Stimulated activated CD8-positive, alpha-beta memory T cell treated with anti-CD3 and anti-CD28 coated beads, Interleukin-15, amount 100 ng/mL, for 1 hour (primary cell): ENCODE results near the gene ZNF506.
"Not testable (repeated sequence)": the region's sequence is repeated elsewhere in the genome, so short reads cannot be mapped to it uniquely, and the experiment has no call there.

Source experiments
- DNase-seq: peaks from one replicate; pipeline ENCODE4 v3.0.0-alpha.2; 2020; ENCODE audit warnings: low read depth

The ZNF506 gene

DNA sequence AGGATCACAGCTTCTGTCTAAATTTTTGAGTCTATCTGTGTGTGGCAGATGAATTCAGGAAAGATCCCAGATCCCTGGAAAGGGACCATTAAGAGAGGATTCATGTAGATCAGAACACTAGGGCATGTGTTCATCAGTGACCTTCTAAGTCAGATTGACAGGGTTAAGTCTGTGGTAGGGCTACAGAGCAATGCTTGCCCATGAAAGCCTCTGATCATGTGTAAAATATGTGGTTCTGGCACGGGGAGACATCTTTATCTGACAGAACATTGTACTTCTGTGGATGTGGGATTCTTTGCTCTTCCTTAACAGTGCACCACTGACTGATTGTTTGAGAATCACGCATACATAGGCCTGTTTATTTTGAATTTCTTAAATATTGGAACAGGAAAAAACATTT is 42.9 kb downstream of the ZNF506 start:
- no peak for DNase-seq

- DNase-seq: no peak
These were observed 43.9 kb downstream of the ZNF506 start for GRCh38 chr19:19777692-19778091.

DNA sequence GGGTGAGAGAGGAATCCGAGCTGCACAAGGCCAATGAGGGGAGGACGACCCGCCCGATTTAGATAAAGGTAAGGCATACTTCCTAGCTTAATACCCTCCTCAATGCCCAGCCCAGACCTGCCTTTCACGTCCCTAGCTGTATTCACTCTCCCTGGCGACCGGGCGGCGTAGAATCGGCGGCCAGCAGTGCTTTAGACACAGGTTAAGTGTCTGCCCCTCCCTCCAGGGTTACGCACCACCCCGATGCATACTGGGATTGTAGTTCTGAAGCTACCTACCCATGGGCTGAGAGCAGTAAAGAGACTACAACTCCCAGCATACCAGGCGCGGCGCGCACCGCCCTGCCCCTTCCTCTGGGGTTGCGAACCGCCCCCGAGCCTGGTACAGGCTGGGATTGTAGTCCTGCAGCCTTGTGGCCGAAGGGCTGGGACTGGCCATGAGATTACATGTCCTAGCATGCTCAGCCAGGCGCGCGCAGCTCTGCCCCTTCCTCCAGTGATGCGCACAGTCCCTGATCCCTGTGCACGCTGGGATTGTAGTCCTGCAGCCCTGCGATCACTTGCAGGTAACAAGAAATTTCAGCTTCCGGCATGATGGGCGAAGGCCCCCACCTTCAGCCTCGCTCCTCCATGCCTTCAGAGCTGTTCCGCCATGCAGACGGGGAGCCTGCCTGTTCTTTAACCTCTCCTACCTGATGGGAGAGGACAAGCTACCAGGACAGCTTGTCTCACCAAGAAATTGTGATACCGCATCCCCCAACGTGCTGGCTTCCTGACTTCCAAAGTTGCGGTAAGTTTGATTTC is 45.1 kb downstream of the ZNF506 start:
- DNase-seq: peak; percentile 79

GRCh38 chr19:19775891-19776205 is 45.7 kb downstream of the ZNF506 start:
- DNase-seq: no peak

GRCh38 chr19:19774354-19775033 is 47.1 kb downstream of the ZNF506 start:
- DNase-seq: no peak

GRCh38 chr19:19771963-19772362 is 49.6 kb downstream of the ZNF506 start:
- DNase-seq: not testable (repeated sequence)

DNA sequence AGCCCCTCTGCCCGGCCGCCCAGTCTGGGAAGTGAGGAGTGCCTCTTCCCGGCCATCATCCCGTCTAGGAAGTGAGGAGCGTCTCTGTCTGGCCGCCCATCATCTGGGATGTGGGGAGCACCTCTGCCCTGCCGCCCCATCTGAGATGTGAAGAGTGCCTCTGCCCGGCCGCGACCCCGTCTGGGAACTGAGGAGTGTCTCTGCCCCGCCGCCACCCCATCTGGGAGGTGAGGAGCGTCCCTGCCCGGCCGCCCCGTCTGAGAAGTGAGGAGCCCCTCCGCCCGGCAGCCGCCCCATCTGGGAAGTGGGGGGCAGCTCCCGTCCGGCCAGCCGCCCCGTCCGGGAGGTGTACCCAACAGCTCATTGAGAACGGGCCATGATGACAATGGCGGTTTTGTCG is 51.6 kb downstream of the ZNF506 start:
- DNase-seq: not testable (repeated sequence)

DNA sequence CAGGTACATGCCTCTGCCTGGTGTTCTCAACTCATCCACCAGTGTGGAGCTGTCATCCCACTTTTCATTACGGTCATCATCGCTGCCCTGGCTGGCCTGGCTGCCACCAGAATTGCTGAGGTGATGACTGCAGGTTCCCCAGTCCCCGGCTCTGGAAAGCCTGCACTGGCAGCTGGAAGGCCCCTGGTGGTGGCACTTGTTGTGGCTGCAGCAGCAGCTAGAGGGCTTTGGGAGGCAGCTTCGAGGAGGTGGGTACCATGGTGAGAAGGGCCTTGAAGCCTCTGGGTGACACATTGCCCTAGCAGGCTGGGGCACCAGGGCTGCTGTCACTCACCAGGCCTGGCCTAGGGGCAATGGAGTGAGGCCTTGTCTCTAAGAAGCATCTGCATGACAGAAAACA is 63.4 kb downstream of the ZNF506 start:
- DNase-seq: no peak

- DNase-seq: no peak
These were observed 68.7 kb downstream of the ZNF506 start for GRCh38 chr19:19752760-19753403.

DNA sequence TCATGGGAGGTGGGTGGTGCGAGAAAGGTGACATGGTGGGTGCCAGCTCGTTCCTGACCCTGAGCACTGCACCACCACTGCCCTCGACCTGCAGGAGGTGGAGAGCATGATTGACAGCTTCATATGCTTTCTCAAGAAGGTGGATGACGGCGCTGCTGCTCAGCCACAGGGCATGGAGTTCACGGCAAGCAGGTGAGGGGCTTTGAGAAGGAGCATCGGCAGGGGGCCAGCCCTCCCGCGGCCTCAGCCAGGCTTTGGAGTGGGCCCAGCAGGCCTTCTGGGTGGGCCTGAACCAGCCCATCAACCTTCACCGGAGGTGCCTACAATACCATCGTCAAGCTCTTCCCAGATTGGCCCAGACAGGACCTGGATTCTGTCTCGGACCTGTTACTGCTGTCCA is 69.7 kb downstream of the ZNF506 start:
- DNase-seq: no peak

- no peak for DNase-seq
These were observed 70.4 kb downstream of the ZNF506 start for GRCh38 chr19:19750842-19751790.

DNA sequence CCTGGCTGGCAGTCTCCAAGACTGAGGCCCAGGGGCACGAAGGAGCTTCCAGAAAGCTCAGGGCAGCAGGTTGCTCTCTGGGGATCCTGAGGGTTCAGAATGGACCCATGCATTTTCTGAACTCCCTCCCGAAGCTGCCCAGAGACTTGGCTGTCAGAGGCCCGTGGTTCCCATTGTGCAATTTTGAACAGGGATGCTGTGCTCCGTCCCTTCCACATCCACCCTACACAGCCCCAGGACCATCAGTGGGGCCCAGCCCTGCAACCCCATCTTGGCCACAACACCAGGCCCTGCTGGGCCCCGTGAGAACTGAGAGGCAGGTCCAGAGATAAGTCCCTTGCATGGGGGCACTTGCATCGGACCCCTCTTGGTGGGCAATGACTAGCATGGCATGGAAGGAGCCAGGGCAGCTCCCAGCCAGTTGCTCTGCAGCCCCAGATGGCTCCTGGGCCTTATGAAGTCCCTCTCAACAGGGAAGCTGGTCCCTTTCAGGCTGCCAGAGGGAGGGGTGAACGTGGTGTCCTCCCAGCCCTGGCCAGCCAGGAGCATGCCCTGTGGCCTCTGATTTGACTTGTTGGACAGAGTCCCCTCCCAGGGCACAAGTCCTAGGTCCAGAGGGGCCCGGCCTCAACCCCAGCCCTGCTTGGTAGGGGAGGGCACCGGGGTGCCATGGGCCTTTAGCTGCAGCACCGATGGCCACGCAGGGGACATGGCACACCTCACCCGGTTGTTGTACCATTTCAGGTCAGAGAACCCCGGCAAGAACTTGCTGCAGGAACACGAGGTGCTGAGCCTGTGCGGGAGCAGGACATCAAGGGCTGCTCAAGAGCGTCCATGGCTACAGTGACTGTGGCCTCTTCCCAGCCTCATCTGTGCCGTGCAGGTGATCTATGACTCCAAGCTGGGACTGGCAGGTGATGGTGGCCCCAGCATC is 71.4 kb downstream of the ZNF506 start:
- no peak for DNase-seq

- DNase-seq: no peak
These were observed 72.2 kb downstream of the ZNF506 start for GRCh38 chr19:19749117-19749907.

GRCh38 chr19:19748249-19748938 is 73.2 kb downstream of the ZNF506 start:
- no peak for DNase-seq

DNA sequence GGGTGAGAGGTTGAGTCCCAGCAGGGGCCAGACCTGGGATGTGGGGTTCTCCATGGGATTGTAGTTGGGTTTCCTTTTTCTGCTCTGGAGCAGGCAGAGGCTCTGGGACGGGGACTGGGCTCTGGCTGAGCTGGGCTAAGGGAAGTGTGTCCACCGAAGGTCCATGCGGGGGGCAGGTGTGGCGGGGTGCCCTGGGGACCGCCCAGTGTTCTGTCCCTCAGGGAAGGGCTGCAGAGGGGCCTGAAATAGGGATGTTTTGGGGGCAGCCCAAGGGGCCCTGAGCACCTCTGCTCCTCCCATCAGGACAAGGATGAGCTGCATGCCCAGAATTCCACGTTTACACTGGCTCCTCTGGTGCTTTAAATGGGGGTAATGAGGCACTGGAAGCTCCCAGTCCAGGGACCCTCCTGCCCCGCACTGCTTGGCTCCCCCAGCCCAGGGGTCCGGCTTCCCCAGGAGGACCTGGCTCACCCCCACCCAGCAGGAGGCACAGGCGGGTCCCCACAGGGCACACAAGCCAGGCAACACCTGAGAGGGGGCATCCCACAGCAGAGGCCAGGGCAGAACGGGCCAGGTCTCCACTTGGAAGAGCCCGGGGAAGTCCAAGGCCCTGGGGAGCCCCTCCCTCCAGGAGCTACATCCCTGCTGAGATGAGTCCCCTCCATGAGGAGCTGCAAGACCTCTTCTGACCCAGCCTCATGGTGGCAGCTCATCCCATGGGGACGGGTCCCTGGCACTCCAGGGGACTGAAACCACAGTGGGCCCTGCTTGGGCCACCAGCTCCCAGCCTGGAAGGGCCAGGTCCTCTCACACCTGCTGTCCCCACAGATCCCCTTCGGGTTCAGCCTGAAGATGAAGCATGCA is 74.0 kb downstream of the ZNF506 start:
- no peak for DNase-seq

DNA sequence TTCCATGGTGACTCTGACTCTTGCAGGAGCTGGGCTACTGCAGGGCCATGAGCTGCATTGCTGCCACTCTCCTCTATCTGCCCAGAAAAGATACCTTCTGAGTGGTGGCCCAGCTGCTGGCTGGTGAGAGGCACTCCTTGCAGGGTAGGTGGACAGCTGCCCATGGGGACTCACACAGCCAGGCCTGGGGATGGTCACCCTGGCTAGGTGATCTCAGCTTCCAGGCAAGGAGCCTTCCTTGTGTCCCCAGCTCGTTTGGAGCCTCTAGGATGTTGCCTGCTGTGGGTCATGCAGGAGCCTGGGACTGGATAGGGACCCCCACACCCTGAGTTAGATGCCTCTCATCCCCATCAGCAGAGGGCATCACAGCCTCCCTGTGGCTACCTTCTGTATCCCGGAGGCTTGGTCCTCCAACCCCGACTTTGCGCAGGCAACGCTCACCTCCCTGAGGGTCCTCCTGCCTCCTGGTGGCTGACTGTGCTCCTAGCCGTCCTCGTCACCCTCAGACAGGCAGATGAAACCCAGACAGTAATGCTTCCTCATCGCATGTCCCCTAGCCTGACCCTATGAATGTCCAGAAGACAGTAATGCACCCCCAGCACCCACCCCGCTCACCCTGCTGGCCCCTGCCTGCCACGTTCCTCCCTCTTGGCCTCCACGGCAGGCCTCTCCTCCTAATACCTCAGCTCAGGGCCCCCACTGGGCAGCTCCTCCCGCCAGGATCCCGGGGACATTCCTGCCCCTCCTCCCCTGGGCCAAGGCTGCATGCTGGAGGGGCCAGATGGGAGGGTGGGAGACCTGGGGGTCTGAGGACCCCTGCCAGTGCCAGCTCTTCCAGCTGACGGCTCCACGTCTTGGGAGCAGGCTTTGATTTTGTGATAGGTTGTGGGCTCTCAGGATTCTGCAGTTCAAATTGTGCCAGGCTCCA is 75.0 kb downstream of the ZNF506 start:
- DNase-seq: no peak

DNA sequence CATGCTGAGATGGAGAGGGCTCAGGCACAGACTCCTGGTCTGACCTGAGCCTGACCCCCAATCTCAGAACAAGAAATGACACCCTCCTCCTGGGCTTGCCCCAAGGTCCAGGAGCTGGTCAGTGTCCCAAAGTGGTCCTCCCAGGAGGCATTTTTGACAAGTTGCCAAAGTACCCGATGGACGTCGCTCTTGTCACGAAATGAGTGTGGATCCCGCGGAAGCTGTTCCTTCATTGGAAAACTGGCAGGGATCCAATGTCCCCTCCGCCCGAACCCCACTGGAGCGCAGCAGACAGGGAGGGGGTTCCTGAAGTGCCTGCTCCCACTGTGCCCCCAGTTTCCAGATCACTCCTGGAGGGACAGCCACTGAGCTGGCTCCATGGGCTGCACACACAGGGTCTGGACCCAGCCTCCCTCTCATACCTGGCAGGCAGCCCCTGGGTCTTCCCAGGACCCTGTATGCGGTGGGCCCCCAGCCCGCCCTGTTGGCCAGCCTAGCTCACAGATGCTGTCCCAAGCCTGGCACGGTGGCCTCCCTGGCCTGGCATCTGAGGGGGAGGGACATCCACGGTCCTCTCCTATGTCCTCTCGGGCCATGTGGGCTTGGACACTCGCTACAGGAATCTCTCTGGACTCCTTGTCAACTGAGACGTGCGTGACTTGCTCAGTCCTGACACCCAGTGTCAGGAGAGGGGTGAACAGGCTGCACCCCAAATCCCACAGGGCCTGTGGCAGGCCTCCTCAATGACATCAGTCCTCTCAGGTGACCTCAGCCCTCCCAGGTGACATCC is 75.9 kb downstream of the ZNF506 start:
- no peak for DNase-seq
